Testis (tissue), 3 donors: ENCODE results near the gene DLL4. TPM values are rescaled to one million over a fixed set of nuclear protein-coding genes. Genes with fewer than 3 reads are reported as not detected.

Experiments
- DNase-seq: peaks from one replicate; pipeline ENCODE4 v3.0.0-alpha.2; 2019
- H3K27ac ChIP-seq, 2 donors: fragments of 200-600 bp; sonication (generic); one replicate each; pipeline ENCODE4 v1.5.1; 2019
- H3K27me3 ChIP-seq: fragments of 200-600 bp; sonication (generic); one replicate; pipeline ENCODE4 v1.5.1; 2019
- H3K36me3 ChIP-seq: fragments of 200-600 bp; sonication (generic); one replicate; pipeline ENCODE4 v1.5.1; 2017; ENCODE audit warnings: low read depth; ENCODE audit errors: missing control alignments
- H3K4me1 ChIP-seq: fragments of 200-600 bp; sonication (generic); one replicate; pipeline ENCODE4 v1.5.1; 2019
- H3K4me3 ChIP-seq, 2 donors: fragments of 200-600 bp; sonication (generic); one replicate each; pipeline ENCODE4 v1.5.1; 2017 to 2019
- H3K9me3 ChIP-seq: fragments of 200-600 bp; sonication (generic); one replicate; pipeline ENCODE4 v1.5.1; 2017
- CTCF ChIP-seq, 3 experiments: fragments of 450-650 bp in 2 of 3; fragments of 200-600 bp in 1 of 3; sonication (generic) in 1 of 3; IDR thresholded peaks; one replicate each; pipeline ENCODE4 v1.5.1; 2016 to 2019; ENCODE audit warnings: antibody characterized with exemption in 3 of 3, mild to moderate bottlenecking in 2 of 3, moderate library complexity in 1 of 3
- POLR2A ChIP-seq: fragments of 450-650 bp; IDR thresholded peaks from one replicate; pipeline ENCODE4 v1.6.1; 2017; ENCODE audit warnings: antibody characterized with exemption, mild to moderate bottlenecking, moderate library complexity
- WGBS, 2 donors: methylation state at CpG; one replicate each; pipeline ENCODE4 v1.1.5; 2018; 5-methylcytosine and 5-hydroxymethylcytosine counted together
- intact Hi-C: fragments of 100-400 bp; cut with DNase I; formaldehyde crosslinking; loops from one replicate; pipeline ENCODE4 v1.15.1; 2023; ENCODE audit warnings: low total_unique reads
- polyA plus RNA-seq: library from polyadenylated mRNA; stranded (reverse); fragments of 350-450 nt; fragmentation: Illumina TruSeq; extraction: RNeasy Lipid Tissue Mini Kit (QIAGEN cat#74804); gene quantifications from one replicate; pipeline ENCODE4 v1.2.3, GENCODE V29; 2014; ENCODE audit warnings: low read depth, low replicate concordance; ENCODE audit not compliant: insufficient read depth
- total RNA-seq, 2 donors: library from RNA; depleted of rRNA; stranded (reverse); fragments of >200 nt; gene quantifications; one replicate each; pipeline ENCODE4 v1.2.3, GENCODE V29; 2016

Gene DLL4
- total and polyA plus RNA-seq, 3 donors from 2014 or later: 2.0 to 3.9 (median 3.5) TPM

- no peaks in the 10 kb centered on the region for H3K36me3 ChIP-seq
- DNase-seq: no peak
- H3K9me3 ChIP-seq: no peaks in the 10 kb centered on the region
- H3K27ac ChIP-seq: peak overlapping the region in 1 of 2 donors; percentile 84
- peak overlapping the region; percentile 50 to 53 for H3K4me3 ChIP-seq
- intact Hi-C loops: loop anchor here (10.0 kb wide), 1 partner anchor 278 kb away; no protein-coding TSS in a partner anchor
- TF ChIP-seq POLR2A: no peak
- H3K4me1 ChIP-seq: peaks cover 18% of the 10 kb centered on the region
- WGBS, 2 donors: 26 to 34% methylated on average over 18 to 22 of the region's 22 CpGs
- no peaks in the 10 kb centered on the region for H3K27me3 ChIP-seq
Measured at GRCh38 chr15:40906991-40907802, 21.9 kb upstream of the DLL4 start.

GRCh38 chr15:40908095-40908494 lies 21.0 kb upstream of the DLL4 start:
- no peak for TF ChIP-seq POLR2A
- H3K4me1 ChIP-seq: peaks cover 18% of the 10 kb centered on the region

GRCh38 chr15:40909662-40910630 lies 19.2 kb upstream of the DLL4 start:
- Histone ChIP-seq H3K4me3 (no peak overlapping the region), H3K27me3 (no peaks in the 10 kb centered on the region), H3K4me1 (peaks cover 18% of the 10 kb centered on the region), H3K27ac (no peak overlapping the region), H3K9me3 (no peaks in the 10 kb centered on the region), H3K36me3 (no peaks in the 10 kb centered on the region)
- DNase-seq: no peak
- TF ChIP-seq POLR2A (no peak), CTCF (IDR thresholded peaks at IDR 0.05) (no peak)
- 73 to 76% methylated on average over 17 of the region's 17 CpGs for WGBS, 2 donors
- intact Hi-C loops: loop anchor here (10.0 kb wide), 1 partner anchor 275 kb away; no protein-coding TSS in a partner anchor

More at GRCh38 chr15:40908095-40908494, 21.0 kb upstream of the DLL4 start:
- WGBS, 2 donors: 92 to 98% methylated on average over 6 to 7 of the region's 7 CpGs
- no peaks in the 10 kb centered on the region for H3K27me3 ChIP-seq
- no peak for DNase-seq
- no peak overlapping the region for H3K27ac ChIP-seq
- H3K36me3 ChIP-seq: no peaks in the 10 kb centered on the region
- no peaks in the 10 kb centered on the region for H3K9me3 ChIP-seq
- no peak overlapping the region for H3K4me3 ChIP-seq
- intact Hi-C loops: loop anchor here (10.0 kb wide), 1 partner anchor 277 kb away; no protein-coding TSS in a partner anchor

GRCh38 chr15:40911141-40911540 lies 18.0 kb upstream of the DLL4 start:
- intact Hi-C loops: no loop called here
- WGBS, 2 donors: 78 to 85% methylated on average over 7 of the region's 7 CpGs
- H3K4me1 ChIP-seq: peaks cover 15% of the 10 kb centered on the region
- H3K27ac ChIP-seq: no peak overlapping the region
- no peak for DNase-seq
- no peaks in the 10 kb centered on the region for H3K36me3 ChIP-seq
- no peaks in the 10 kb centered on the region for H3K27me3 ChIP-seq
- TF ChIP-seq CTCF (IDR thresholded peaks at IDR 0.05) (no peak), POLR2A (no peak)
- H3K4me3 ChIP-seq: no peak overlapping the region
- no peaks in the 10 kb centered on the region for H3K9me3 ChIP-seq

- intact Hi-C loops: no loop called here
- TF ChIP-seq POLR2A (no peak), CTCF (IDR thresholded peaks at IDR 0.05) (no peak)
- Histone ChIP-seq H3K4me1 (peaks cover 10% of the 10 kb centered on the region), H3K4me3 (no peak overlapping the region), H3K9me3 (no peaks in the 10 kb centered on the region), H3K27me3 (no peaks in the 10 kb centered on the region), H3K27ac (no peak overlapping the region), H3K36me3 (no peaks in the 10 kb centered on the region)
- 81 to 93% methylated on average over 2 of the region's 2 CpGs for WGBS, 2 donors
- DNase-seq: no peak
Measured at GRCh38 chr15:40911693-40912092, 17.4 kb upstream of the DLL4 start.
